Ishikawa (cell line): ENCODE measurements around the gene ATP2B2.

Experiments
- CEBPB ChIP-seq: IDR thresholded peaks from 2 replicates; pipeline ENCODE4 v1.6.1; 2012
- CREB1 ChIP-seq: IDR thresholded peaks from 2 replicates; pipeline ENCODE4 v1.6.1; 2012; ENCODE audit warnings: low read depth
- EGR1 ChIP-seq: IDR thresholded peaks from 2 replicates; pipeline ENCODE4 v1.6.1; 2012
- EP300 ChIP-seq: IDR thresholded peaks from 2 replicates; pipeline ENCODE4 v1.6.1; 2012; ENCODE audit warnings: borderline replicate concordance
- FOXM1 ChIP-seq: IDR thresholded peaks from 2 replicates; pipeline ENCODE4 v1.6.1; 2012; ENCODE audit warnings: low read depth, borderline replicate concordance
- MAX ChIP-seq: IDR thresholded peaks from 2 replicates; pipeline ENCODE4 v1.6.1; 2012
- NFIC ChIP-seq: IDR thresholded peaks from 2 replicates; pipeline ENCODE4 v1.6.1; 2012
- REST ChIP-seq: IDR thresholded peaks from 2 replicates; pipeline ENCODE4 v1.6.1; 2012; ENCODE audit warnings: low read depth, mild to moderate bottlenecking
- TAF1 ChIP-seq: IDR thresholded peaks from 2 replicates; pipeline ENCODE4 v1.6.1; 2012; ENCODE audit warnings: low read depth, mild to moderate bottlenecking
- TCF12 ChIP-seq: IDR thresholded peaks from 2 replicates; pipeline ENCODE4 v1.6.1; 2012; ENCODE audit warnings: low read depth
- TEAD4 ChIP-seq: IDR thresholded peaks from 2 replicates; pipeline ENCODE4 v1.6.1; 2012
- USF1 ChIP-seq: IDR thresholded peaks from 2 replicates; pipeline ENCODE4 v1.6.1; 2012
- YY1 ChIP-seq: IDR thresholded peaks from 2 replicates; pipeline ENCODE4 v1.6.1; 2012; ENCODE audit warnings: low read depth
- ZBTB7A ChIP-seq: IDR thresholded peaks from 2 replicates; pipeline ENCODE4 v1.6.1; 2012; ENCODE audit warnings: low read depth

The ATP2B2 gene

GRCh38 chr3:10350324-10350985 lies 154.9 kb downstream of the ATP2B2 start:
- TF ChIP-seq NFIC (no peak), USF1 (no peak), CREB1 (no peak), TAF1 (no peak), YY1 (no peak), REST (no peak), EP300 (no peak), ZBTB7A (no peak)

- TF ChIP-seq TAF1 (no peak), TCF12 (no peak), USF1 (no peak), EP300 (no peak), CEBPB (no peak), REST (no peak), NFIC (no peak), CREB1 (no peak), MAX (no peak), YY1 (no peak)
Measured at GRCh38 chr3:10349801-10350200, 155.6 kb downstream of the ATP2B2 start.

GRCh38 chr3:10348404-10348721 lies 157.0 kb downstream of the ATP2B2 start:
- no peak for TF ChIP-seq ZBTB7A
- no peak for TF ChIP-seq USF1
- no peak for TF ChIP-seq CEBPB
- no peak for TF ChIP-seq FOXM1
- no peak for TF ChIP-seq TAF1
- no peak for TF ChIP-seq TCF12
- TF ChIP-seq NFIC, result no peak
- TF ChIP-seq CREB1, result no peak
- no peak for TF ChIP-seq TEAD4
- TF ChIP-seq EP300, result no peak
- no peak for TF ChIP-seq YY1

- TF ChIP-seq TEAD4, result no peak
- TF ChIP-seq TCF12, result no peak
- TF ChIP-seq MAX, result no peak
- no peak for TF ChIP-seq YY1
- TF ChIP-seq NFIC, result no peak
- TF ChIP-seq USF1, result no peak
- no peak for TF ChIP-seq FOXM1
- no peak for TF ChIP-seq CREB1
- TF ChIP-seq ZBTB7A, result no peak
- no peak for TF ChIP-seq EP300
- TF ChIP-seq CEBPB, result no peak
- no peak for TF ChIP-seq EGR1
- no peak for TF ChIP-seq REST
- no peak for TF ChIP-seq TAF1
Measured at GRCh38 chr3:10347648-10348403, 157.6 kb downstream of the ATP2B2 start.
